ENCODE measurements around the gene LTO1.
"Not testable (repeated sequence)": the region's sequence is repeated elsewhere in the genome, so short reads cannot be mapped to it uniquely, and the experiment has no call there.

The LTO1 gene

GRCh38 chr11:69699213-69699612, 24.1 kb upstream of the LTO1 start:
- H3K4me3 ChIP-seq (ENCODE audit: low read depth, low read length), result no peak overlapping the region
- H3K27me3 ChIP-seq (ENCODE audit: control insufficient read depth, insufficient read depth, low read length), result peaks cover 14% of the 10 kb centered on the region
- no peak overlapping the region for H3K9ac ChIP-seq (ENCODE audit: low read length)
- peaks cover 36% of the 10 kb centered on the region for H3K4me1 ChIP-seq (ENCODE audit: control insufficient read depth, insufficient read depth, low read length)
- H3K9me3 ChIP-seq (ENCODE audit: control insufficient read depth, insufficient read depth, low read depth, low read length), result no peaks in the 10 kb centered on the region
- peaks cover 16% of the 10 kb centered on the region for H3K36me3 ChIP-seq (ENCODE audit: control insufficient read depth, insufficient read depth, low read length)
- no peak overlapping the region for H3K27ac ChIP-seq (ENCODE audit: low read depth, low read length)

GRCh38 chr11:69698362-69698761, 23.2 kb upstream of the LTO1 start:
- Histone ChIP-seq H3K4me1 (ENCODE audit: control insufficient read depth, insufficient read depth, low read length) (peaks cover 36% of the 10 kb centered on the region), H3K9ac (ENCODE audit: low read length) (no peak overlapping the region), H3K27me3 (ENCODE audit: control insufficient read depth, insufficient read depth, low read length) (peaks cover 9% of the 10 kb centered on the region), H3K9me3 (ENCODE audit: control insufficient read depth, insufficient read depth, low read depth, low read length) (no peaks in the 10 kb centered on the region), H3K4me3 (ENCODE audit: low read depth, low read length) (no peak overlapping the region), H3K36me3 (ENCODE audit: control insufficient read depth, insufficient read depth, low read length) (peaks cover 16% of the 10 kb centered on the region), H3K27ac (ENCODE audit: low read depth, low read length) (no peak overlapping the region)

- no peak overlapping the region for H3K9ac ChIP-seq (ENCODE audit: low read length)
- H3K4me1 ChIP-seq (ENCODE audit: control insufficient read depth, insufficient read depth, low read length), result peaks cover 36% of the 10 kb centered on the region
- H3K4me3 ChIP-seq (ENCODE audit: low read depth, low read length), result no peak overlapping the region
- peaks cover 16% of the 10 kb centered on the region for H3K36me3 ChIP-seq (ENCODE audit: control insufficient read depth, insufficient read depth, low read length)
- H3K27me3 ChIP-seq (ENCODE audit: control insufficient read depth, insufficient read depth, low read length), result peaks cover 4% of the 10 kb centered on the region
- no peaks in the 10 kb centered on the region for H3K9me3 ChIP-seq (ENCODE audit: control insufficient read depth, insufficient read depth, low read depth, low read length)
- no peak overlapping the region for H3K27ac ChIP-seq (ENCODE audit: low read depth, low read length)
Observed at GRCh38 chr11:69697861-69698260, 22.7 kb upstream of the LTO1 start.

- no peak overlapping the region for H3K27ac ChIP-seq (ENCODE audit: low read depth, low read length)
- H3K4me1 ChIP-seq (ENCODE audit: control insufficient read depth, insufficient read depth, low read length), result peaks cover 36% of the 10 kb centered on the region
- peaks cover under 1% of the 10 kb centered on the region; the same call in 1 of the 2 replicates for H3K27me3 ChIP-seq (ENCODE audit: control insufficient read depth, insufficient read depth, low read length)
Observed at GRCh38 chr11:69697469-69697843, 22.3 kb upstream of the LTO1 start.

GRCh38 chr11:69696749-69697468, 21.8 kb upstream of the LTO1 start:
- H3K36me3 ChIP-seq (ENCODE audit: control insufficient read depth, insufficient read depth, low read length), result peaks cover 16% of the 10 kb centered on the region
- H3K27me3 ChIP-seq (ENCODE audit: control insufficient read depth, insufficient read depth, low read length), result no peaks in the 10 kb centered on the region; the same call in 1 of the 2 replicates
- H3K9ac ChIP-seq (ENCODE audit: low read length), result no peak overlapping the region
- peaks cover 6% of the 10 kb centered on the region; the same call in 1 of the 2 replicates for H3K9me3 ChIP-seq (ENCODE audit: control insufficient read depth, insufficient read depth, low read depth, low read length)
- H3K4me1 ChIP-seq (ENCODE audit: control insufficient read depth, insufficient read depth, low read length), result peaks cover 34% of the 10 kb centered on the region
- no peak overlapping the region for H3K4me3 ChIP-seq (ENCODE audit: low read depth, low read length)
- H3K27ac ChIP-seq (ENCODE audit: low read depth, low read length), result no peak overlapping the region

More at GRCh38 chr11:69697469-69697843, 22.3 kb upstream of the LTO1 start:
- Histone ChIP-seq H3K36me3 (ENCODE audit: control insufficient read depth, insufficient read depth, low read length) (peaks cover 16% of the 10 kb centered on the region), H3K4me3 (ENCODE audit: low read depth, low read length) (no peak overlapping the region), H3K9ac (ENCODE audit: low read length) (no peak overlapping the region), H3K9me3 (ENCODE audit: control insufficient read depth, insufficient read depth, low read depth, low read length) (peaks cover 2% of the 10 kb centered on the region; the same call in 1 of the 2 replicates)

GRCh38 chr11:69695995-69696394, 20.8 kb upstream of the LTO1 start:
- H3K27me3 ChIP-seq (ENCODE audit: control insufficient read depth, insufficient read depth, low read length); H3K4me3 ChIP-seq (ENCODE audit: low read depth, low read length); H3K9me3 ChIP-seq (ENCODE audit: control insufficient read depth, insufficient read depth, low read depth, low read length); H3K9ac ChIP-seq (ENCODE audit: low read length); H3K27ac ChIP-seq (ENCODE audit: low read depth, low read length): not testable (repeated sequence)
- peaks cover 27% of the 10 kb centered on the region for H3K4me1 ChIP-seq (ENCODE audit: control insufficient read depth, insufficient read depth, low read length)
- H3K36me3 ChIP-seq (ENCODE audit: control insufficient read depth, insufficient read depth, low read length), result peaks cover 16% of the 10 kb centered on the region

GRCh38 chr11:69695581-69695980, 20.4 kb upstream of the LTO1 start:
- Histone ChIP-seq H3K9ac (ENCODE audit: low read length) (no peak overlapping the region), H3K4me3 (ENCODE audit: low read depth, low read length) (no peak overlapping the region), H3K27me3 (ENCODE audit: control insufficient read depth, insufficient read depth, low read length) (no peaks in the 10 kb centered on the region), H3K27ac (ENCODE audit: low read depth, low read length) (no peak overlapping the region), H3K36me3 (ENCODE audit: control insufficient read depth, insufficient read depth, low read length) (peaks cover 16% of the 10 kb centered on the region), H3K9me3 (ENCODE audit: control insufficient read depth, insufficient read depth, low read depth, low read length) (peaks cover 6% of the 10 kb centered on the region; the same call in 1 of the 2 replicates), H3K4me1 (ENCODE audit: control insufficient read depth, insufficient read depth, low read length) (peaks cover 23% of the 10 kb centered on the region)

- no peak overlapping the region for H3K4me3 ChIP-seq (ENCODE audit: low read depth, low read length)
- H3K9ac ChIP-seq (ENCODE audit: low read length), result no peak overlapping the region
- H3K36me3 ChIP-seq (ENCODE audit: control insufficient read depth, insufficient read depth, low read length), result peaks cover 15% of the 10 kb centered on the region
- no peak overlapping the region for H3K27ac ChIP-seq (ENCODE audit: low read depth, low read length)
- peaks cover 16% of the 10 kb centered on the region for H3K4me1 ChIP-seq (ENCODE audit: control insufficient read depth, insufficient read depth, low read length)
- no peaks in the 10 kb centered on the region for H3K27me3 ChIP-seq (ENCODE audit: control insufficient read depth, insufficient read depth, low read length)
- peaks cover 6% of the 10 kb centered on the region; the same call in 1 of the 2 replicates for H3K9me3 ChIP-seq (ENCODE audit: control insufficient read depth, insufficient read depth, low read depth, low read length)
Observed at GRCh38 chr11:69694781-69695180, 19.6 kb upstream of the LTO1 start.

- peaks cover 8% of the 10 kb centered on the region; the same call in 1 of the 2 replicates for H3K4me1 ChIP-seq (ENCODE audit: control insufficient read depth, insufficient read depth, low read length)
- no peak overlapping the region for H3K4me3 ChIP-seq (ENCODE audit: low read depth, low read length)
- H3K27ac ChIP-seq (ENCODE audit: low read depth, low read length), result no peak overlapping the region
- no peak overlapping the region for H3K9ac ChIP-seq (ENCODE audit: low read length)
- H3K27me3 ChIP-seq (ENCODE audit: control insufficient read depth, insufficient read depth, low read length), result no peaks in the 10 kb centered on the region
- no peaks in the 10 kb centered on the region for H3K36me3 ChIP-seq (ENCODE audit: control insufficient read depth, insufficient read depth, low read length)
- H3K9me3 ChIP-seq (ENCODE audit: control insufficient read depth, insufficient read depth, low read depth, low read length), result peaks cover 8% of the 10 kb centered on the region; the same call in 1 of the 2 replicates
Observed at GRCh38 chr11:69692422-69692821, 17.3 kb upstream of the LTO1 start.

- no peaks in the 10 kb centered on the region for H3K4me1 ChIP-seq (ENCODE audit: control insufficient read depth, insufficient read depth, low read length)
- H3K27ac ChIP-seq (ENCODE audit: low read depth, low read length), result no peak overlapping the region
- no peaks in the 10 kb centered on the region for H3K36me3 ChIP-seq (ENCODE audit: control insufficient read depth, insufficient read depth, low read length)
- H3K9me3 ChIP-seq (ENCODE audit: control insufficient read depth, insufficient read depth, low read depth, low read length), result peaks cover 8% of the 10 kb centered on the region; the same call in 1 of the 2 replicates
- no peak overlapping the region for H3K9ac ChIP-seq (ENCODE audit: low read length)
- no peaks in the 10 kb centered on the region for H3K27me3 ChIP-seq (ENCODE audit: control insufficient read depth, insufficient read depth, low read length)
- no peak overlapping the region for H3K4me3 ChIP-seq (ENCODE audit: low read depth, low read length)
Observed at GRCh38 chr11:69691463-69691862, 16.3 kb upstream of the LTO1 start.

GRCh38 chr11:69689484-69690319, 14.5 kb upstream of the LTO1 start:
- Histone ChIP-seq H3K27ac (ENCODE audit: low read depth, low read length) (no peak overlapping the region), H3K9me3 (ENCODE audit: control insufficient read depth, insufficient read depth, low read depth, low read length) (peaks cover 8% of the 10 kb centered on the region; the same call in 1 of the 2 replicates), H3K9ac (ENCODE audit: low read length) (no peak overlapping the region), H3K27me3 (ENCODE audit: control insufficient read depth, insufficient read depth, low read length) (peaks cover 11% of the 10 kb centered on the region), H3K36me3 (ENCODE audit: control insufficient read depth, insufficient read depth, low read length) (no peaks in the 10 kb centered on the region), H3K4me1 (ENCODE audit: control insufficient read depth, insufficient read depth, low read length) (no peaks in the 10 kb centered on the region), H3K4me3 (ENCODE audit: low read depth, low read length) (no peak overlapping the region)

All from HUES6 (cell line).